Measurements from ENCODE around the gene IP6K3.

DNA sequence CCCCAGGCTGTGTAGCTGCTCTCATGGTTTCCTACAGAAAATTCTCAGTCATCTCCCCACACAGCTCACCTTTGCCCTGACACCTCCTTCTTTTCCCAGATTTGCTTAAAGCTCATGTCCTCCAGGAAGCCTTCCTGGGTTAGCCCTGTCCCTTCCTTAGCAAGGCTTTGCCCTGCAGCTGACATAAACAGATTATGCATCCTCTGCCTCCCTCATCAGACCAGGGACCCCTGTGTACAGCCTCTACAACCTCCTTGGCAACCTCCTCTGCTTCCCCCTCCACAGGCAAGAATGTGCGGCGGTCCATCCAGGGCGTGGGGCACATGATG, 75.0 kb downstream of the IP6K3 start:
- TF ChIP-seq, protein P1, sequence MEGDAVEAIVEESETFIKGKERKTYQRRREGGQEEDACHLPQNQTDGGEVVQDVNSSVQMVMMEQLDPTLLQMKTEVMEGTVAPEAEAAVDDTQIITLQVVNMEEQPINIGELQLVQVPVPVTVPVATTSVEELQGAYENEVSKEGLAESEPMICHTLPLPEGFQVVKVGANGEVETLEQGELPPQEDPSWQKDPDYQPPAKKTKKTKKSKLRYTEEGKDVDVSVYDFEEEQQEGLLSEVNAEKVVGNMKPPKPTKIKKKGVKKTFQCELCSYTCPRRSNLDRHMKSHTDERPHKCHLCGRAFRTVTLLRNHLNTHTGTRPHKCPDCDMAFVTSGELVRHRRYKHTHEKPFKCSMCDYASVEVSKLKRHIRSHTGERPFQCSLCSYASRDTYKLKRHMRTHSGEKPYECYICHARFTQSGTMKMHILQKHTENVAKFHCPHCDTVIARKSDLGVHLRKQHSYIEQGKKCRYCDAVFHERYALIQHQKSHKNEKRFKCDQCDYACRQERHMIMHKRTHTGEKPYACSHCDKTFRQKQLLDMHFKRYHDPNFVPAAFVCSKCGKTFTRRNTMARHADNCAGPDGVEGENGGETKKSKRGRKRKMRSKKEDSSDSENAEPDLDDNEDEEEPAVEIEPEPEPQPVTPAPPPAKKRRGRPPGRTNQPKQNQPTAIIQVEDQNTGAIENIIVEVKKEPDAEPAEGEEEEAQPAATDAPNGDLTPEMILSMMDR (IDR thresholded peaks at IDR 0.05; ENCODE audit: low read depth, low read length, poor library complexity, severe bottlenecking), result no peak
- no peak for TF ChIP-seq EZH2phosphoT487 (IDR thresholded peaks at IDR 0.05; ENCODE audit: borderline replicate concordance, low read length)

Data from DOHH2 (cell line).